ENCODE data around the gene SH2D6.
"Not testable (repeated sequence)": the region's sequence is repeated elsewhere in the genome, so short reads cannot be mapped to it uniquely, and the experiment has no call there.

The SH2D6 gene

GRCh38 chr2:85472261-85472660 is 53.7 kb downstream of the SH2D6 start:
- no peak for DNase-seq

GRCh38 chr2:85475799-85476490 is 57.4 kb downstream of the SH2D6 start:
- no peak for DNase-seq

- no peak for DNase-seq
These were observed 58.1 kb downstream of the SH2D6 start for GRCh38 chr2:85476624-85477023.

- no peak for DNase-seq
These were observed 59.4 kb downstream of the SH2D6 start for GRCh38 chr2:85477884-85478283.

- DNase-seq, result no peak
These were observed 63.6 kb downstream of the SH2D6 start for GRCh38 chr2:85481818-85482777.

GRCh38 chr2:85484615-85485014 is 66.1 kb downstream of the SH2D6 start:
- DNase-seq, result not testable (repeated sequence)

- DNase-seq, result no peak
These were observed 67.3 kb downstream of the SH2D6 start for GRCh38 chr2:85485815-85486214.
